Lower leg skin (tissue), 4 donors: Measurements from ENCODE around the gene SLC5A2. TPM values are rescaled to one million over a fixed set of nuclear protein-coding genes. Genes with fewer than 3 reads are reported as not detected.

Experiments used
- DNase-seq, 2 donors: peaks; one replicate each; pipeline ENCODE4 v3.0.0-alpha.2; 2019; ENCODE audit warnings: low spot score in 2 of 2
- H3K4me3 ChIP-seq: fragments of 200-600 bp; sonication (generic); 2 replicates; pipeline ENCODE4 v1.5.1; 2017; ENCODE audit warnings: mild to moderate bottlenecking, low read depth; ENCODE audit not compliant: poor library complexity, severe bottlenecking
- POLR2A ChIP-seq, 2 donors: fragments of 450-650 bp; IDR thresholded peaks; one replicate each; pipeline ENCODE4 v1.6.1; 2016 to 2017; ENCODE audit warnings: antibody characterized with exemption in 2 of 2, mild to moderate bottlenecking in 1 of 2, moderate library complexity in 1 of 2
- WGBS, 2 donors: methylation state at CpG; one replicate each; pipeline ENCODE4 v1.1.5; 2018; 5-methylcytosine and 5-hydroxymethylcytosine counted together
- intact Hi-C: fragments of 100-400 bp; cut with DNase I; formaldehyde crosslinking; loops from one replicate; pipeline ENCODE4 v1.15.0; 2023; ENCODE audit warnings: low total_unique reads
- total RNA-seq, 4 donors: library from RNA; depleted of rRNA; stranded (reverse); fragments of >200 nt; gene quantifications; one replicate each; pipeline ENCODE4 v1.1.0, GENCODE V29; 2016
- TF ChIP-seq, protein P1 (sequence below), 3 donors: fragments of 450-650 bp; IDR thresholded peaks; one replicate each; pipeline ENCODE4 v1.5.1; 2016; ENCODE audit warnings: antibody characterized with exemption in 3 of 3, mild to moderate bottlenecking in 3 of 3, moderate library complexity in 2 of 3

The SLC5A2 gene
- total RNA-seq, 4 donors from 2014 or later, result 0.17 to 0.27 (median 0.21) TPM

DNA sequence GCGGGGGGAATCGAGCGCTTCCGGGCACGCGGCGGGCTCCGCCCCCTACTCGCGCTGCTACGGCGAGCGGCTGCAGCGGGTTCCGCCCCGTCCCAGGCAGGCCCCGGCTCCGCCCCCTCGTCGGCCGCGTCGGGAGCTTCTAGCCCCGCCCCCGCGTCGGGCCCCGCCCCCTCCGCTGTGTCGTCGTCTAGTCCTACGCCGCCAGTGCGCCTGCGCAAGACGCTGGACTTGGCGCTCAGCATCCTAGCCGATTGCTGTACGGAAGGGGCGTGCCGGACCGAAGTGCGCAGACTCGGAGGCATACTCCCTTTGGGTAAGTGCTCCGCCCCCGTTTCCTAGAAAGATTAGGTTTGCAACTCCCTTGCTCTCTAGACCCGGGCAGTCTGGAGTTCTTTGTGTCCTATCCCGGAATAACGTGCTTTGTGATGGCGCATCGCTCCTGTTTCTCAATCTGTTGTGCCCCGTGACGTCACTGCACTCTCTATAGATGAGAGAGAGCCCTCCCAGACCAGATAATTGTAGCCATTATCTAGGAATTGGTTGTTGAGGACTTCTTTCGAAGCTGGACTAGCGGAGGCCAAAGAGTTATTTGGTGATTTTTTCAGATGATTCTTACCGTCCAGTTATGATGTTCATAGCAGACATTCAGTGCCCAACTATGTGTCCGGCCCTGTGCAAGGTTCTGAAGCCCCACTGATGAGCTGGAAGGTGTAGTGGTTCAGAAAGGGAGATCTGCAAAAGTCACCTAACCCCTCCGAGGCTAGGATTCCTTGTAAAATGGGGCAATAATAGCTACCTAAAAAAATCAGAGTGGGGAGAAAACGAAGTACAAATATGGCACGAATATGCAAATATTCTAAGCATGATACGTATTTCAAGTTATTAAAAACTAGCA is 23.0 kb upstream of the SLC5A2 start:
- DNase-seq, result peak; percentile 100
- H3K4me3 ChIP-seq, result peak overlapping the region; percentile 77
- intact Hi-C loops, result no loop called here
- TF ChIP-seq, protein P1, sequence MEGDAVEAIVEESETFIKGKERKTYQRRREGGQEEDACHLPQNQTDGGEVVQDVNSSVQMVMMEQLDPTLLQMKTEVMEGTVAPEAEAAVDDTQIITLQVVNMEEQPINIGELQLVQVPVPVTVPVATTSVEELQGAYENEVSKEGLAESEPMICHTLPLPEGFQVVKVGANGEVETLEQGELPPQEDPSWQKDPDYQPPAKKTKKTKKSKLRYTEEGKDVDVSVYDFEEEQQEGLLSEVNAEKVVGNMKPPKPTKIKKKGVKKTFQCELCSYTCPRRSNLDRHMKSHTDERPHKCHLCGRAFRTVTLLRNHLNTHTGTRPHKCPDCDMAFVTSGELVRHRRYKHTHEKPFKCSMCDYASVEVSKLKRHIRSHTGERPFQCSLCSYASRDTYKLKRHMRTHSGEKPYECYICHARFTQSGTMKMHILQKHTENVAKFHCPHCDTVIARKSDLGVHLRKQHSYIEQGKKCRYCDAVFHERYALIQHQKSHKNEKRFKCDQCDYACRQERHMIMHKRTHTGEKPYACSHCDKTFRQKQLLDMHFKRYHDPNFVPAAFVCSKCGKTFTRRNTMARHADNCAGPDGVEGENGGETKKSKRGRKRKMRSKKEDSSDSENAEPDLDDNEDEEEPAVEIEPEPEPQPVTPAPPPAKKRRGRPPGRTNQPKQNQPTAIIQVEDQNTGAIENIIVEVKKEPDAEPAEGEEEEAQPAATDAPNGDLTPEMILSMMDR (IDR thresholded peaks at IDR 0.05), result no peak
- TF ChIP-seq POLR2A (IDR thresholded peaks at IDR 0.05), result no peak
- 2 to 3% methylated on average over 34 to 60 of the region's 61 CpGs for WGBS, 2 donors

DNA sequence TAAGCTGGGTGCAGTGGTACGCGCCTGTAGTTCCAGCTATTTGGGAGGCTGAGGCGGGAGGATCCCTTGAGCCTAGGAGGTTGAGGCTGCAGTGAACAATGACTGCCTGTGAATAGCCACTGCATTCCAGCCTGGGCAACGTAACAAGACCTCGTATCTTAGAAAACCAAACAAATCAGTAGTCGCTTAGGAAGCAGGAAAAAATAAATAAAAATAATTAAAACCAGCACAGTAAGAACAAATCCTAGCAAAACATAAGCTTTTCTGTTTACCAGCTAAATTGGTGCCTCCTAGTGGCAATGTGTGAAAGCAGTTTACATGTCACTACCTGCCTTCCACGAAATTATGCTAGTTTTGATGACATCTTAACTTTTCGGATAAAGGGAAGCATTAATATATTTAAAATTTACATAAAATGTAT is 22.3 kb upstream of the SLC5A2 start:
- WGBS, 2 donors, result 34 to 35% methylated on average over 8 of the region's 8 CpGs
- no peak overlapping the region for H3K4me3 ChIP-seq
- no peak for TF ChIP-seq POLR2A (IDR thresholded peaks at IDR 0.05)
- TF ChIP-seq, protein P1 (IDR thresholded peaks at IDR 0.05), result no peak
- intact Hi-C loops, result no loop called here
- no peak for DNase-seq

DNA sequence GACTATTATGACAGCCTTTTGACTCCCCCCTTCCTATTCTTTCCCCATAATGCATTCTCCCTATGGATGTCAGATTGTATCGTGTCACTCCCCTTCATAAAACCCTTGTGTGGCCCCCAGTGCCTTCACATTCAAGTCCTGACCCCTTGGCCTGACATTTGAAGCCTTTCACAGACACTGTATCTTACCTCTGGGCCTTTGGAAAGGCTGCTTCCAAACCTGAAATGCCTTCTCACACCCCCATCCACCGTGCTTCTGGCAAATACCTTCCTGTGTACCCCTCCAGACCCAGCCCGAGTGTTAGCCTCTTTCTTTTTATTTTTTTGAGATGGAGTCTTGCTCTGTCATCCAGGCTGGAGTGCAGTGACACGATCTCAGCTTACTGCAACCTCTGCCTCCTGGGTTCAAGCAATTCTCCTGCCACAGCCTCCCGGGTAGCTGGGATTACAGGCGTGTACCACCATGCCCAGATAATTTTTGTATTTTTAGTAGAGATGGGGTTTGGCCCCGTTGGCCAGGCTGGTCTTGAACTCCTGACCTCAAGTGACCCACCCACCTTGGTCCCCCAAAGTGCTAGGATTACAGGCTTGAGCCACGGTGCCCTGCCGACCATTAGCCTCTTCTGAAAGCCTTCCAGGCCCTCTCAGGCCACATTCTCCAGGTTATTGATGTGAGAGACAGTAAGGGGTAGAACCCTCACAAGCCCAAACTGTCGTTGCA is 21.6 kb upstream of the SLC5A2 start:
- intact Hi-C loops, result no loop called here
- WGBS, 2 donors, result 86 to 87% methylated on average over 10 of the region's 10 CpGs
- TF ChIP-seq, protein P1 (IDR thresholded peaks at IDR 0.05), result no peak
- no peak for TF ChIP-seq POLR2A (IDR thresholded peaks at IDR 0.05)
- H3K4me3 ChIP-seq, result no peak overlapping the region
- DNase-seq, result no peak

DNA sequence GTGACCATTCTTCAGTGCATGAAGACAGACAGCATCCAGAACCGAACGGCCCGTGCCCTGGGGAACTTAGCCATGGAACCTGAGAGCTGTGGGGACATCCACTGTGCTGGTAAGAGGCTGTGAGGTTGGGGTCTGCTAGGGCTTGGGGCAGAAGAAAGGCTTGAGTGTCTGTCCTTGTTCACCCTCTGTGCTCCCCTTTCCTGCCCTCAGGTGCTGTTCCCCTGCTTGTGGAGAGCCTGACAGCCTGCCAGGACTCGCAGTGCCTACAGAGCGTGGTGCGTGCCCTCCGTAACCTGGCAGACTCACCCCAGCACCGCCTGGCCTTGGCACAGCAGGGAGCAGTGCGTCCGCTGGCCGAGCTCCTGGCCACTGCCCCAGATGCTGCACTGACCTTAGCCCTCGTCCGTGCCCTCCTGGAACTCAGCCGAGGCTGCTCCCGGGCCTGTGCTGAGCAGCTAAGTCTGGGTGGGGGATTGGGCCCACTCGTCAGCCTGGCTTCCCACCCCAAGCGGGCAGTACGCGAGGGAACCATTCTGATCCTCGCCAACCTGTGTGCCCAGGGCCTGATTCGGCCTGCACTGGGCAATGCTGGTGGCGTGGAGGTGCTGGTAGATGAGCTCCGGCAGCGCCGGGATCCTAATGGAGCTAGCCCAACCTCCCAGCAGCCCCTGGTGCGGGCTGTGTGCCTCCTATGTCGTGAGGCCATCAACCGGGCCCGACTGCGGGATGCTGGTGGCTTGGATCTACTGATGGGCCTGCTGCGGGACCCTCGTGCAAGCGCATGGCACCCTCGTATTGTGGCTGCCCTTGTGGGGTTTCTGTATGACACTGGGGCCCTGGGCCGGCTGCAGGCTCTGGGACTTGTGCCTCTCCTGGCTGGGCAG is 20.8 kb upstream of the SLC5A2 start:
- TF ChIP-seq POLR2A (IDR thresholded peaks at IDR 0.05), result no peak
- TF ChIP-seq, protein P1 (IDR thresholded peaks at IDR 0.05), result no peak
- DNase-seq, result no peak
- no peak overlapping the region for H3K4me3 ChIP-seq
- 92 to 94% methylated on average over 17 to 30 of the region's 35 CpGs for WGBS, 2 donors
- intact Hi-C loops, result no loop called here

DNA sequence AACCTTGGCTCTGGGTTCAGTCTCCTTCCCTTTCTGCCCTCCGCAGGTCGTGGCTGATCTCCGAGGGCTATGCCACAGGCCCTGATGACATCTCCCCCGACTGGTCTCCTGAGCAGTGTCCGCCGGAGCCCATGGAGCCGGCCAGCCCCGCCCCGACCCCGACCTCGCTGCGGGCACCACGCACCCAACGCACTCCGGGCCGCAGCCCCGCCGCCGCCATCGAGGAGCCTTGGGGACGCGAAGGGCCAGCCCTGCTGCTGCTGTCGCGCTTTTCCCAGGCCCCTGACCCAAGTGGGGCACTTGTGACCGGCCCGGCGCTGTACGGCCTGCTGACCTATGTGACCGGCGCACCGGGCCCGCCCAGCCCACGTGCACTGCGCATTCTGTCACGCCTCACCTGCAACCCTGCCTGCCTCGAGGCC is 18.6 kb upstream of the SLC5A2 start:
- H3K4me3 ChIP-seq, result no peak overlapping the region
- intact Hi-C loops, result no loop called here
- DNase-seq, result no peak
- TF ChIP-seq, protein P1 (IDR thresholded peaks at IDR 0.05), result no peak
- no peak for TF ChIP-seq POLR2A (IDR thresholded peaks at IDR 0.05)
- whole genome bisulfite sequencing, 2 donors, result 96% methylated on average over 36 of the region's 36 CpGs
